ELR (cell line): ENCODE results near the gene TNIK.

Experiments
- DNase-seq: peaks from one replicate; pipeline ENCODE4 v3.0.0-alpha.2; 2015; ENCODE audit warnings: low read depth

Gene TNIK

DNA sequence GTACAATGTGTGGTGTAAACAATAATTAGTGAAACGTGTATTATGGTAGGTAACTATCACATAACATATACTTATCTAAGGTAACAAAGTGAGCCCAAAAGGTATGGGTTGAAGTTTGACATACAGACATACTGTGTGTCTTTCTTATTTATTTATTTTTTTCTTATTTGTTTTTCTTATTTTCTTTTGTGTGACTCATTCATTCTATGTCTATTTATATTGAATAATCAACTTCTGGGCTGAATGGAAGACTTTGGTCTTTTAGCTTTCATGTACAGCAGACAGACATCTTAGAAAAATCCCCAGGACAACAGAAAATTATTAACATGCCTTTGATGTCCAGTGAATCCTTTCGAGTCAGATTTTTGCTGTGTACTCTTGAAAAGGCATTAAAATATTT is 233.4 kb downstream of the TNIK start:
- DNase-seq: no peak

DNA sequence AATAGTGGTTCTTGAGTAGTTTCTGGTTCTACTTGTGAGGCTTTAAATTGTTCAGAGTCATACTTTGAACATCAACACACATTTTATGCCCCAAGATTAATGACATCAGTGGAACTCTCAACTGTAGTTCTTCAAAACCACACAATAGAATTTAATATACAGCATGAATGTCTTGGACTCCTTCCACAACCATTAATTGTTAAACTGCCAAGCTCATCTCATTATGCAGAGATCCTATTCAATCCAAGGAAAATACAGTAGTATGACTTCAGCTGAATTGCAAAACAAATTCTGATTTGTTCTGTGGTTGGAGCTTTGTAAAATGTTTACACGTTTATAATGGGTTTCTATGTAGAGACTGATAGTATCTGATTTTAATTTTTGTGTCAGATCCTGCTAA is 234.5 kb downstream of the TNIK start:
- DNase-seq: no peak

DNA sequence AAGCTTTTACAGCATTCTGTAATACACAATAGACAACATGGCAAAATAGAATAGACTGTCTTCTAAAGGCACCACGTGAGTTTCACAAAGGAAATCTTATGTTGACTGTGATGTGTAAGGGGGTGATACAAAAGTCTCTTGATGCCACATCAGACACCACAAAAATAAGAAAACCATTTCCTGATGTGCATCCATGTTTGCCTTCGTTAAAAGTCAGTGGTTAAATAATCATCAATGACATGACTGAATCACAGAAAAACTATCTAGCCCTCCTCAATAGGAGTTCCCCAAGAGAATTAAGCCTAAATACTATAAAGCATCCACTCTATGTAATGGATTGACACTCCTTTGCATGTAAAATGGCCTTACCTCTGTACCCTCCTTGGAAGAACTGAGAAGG is 235.0 kb downstream of the TNIK start:
- no peak for DNase-seq

DNA sequence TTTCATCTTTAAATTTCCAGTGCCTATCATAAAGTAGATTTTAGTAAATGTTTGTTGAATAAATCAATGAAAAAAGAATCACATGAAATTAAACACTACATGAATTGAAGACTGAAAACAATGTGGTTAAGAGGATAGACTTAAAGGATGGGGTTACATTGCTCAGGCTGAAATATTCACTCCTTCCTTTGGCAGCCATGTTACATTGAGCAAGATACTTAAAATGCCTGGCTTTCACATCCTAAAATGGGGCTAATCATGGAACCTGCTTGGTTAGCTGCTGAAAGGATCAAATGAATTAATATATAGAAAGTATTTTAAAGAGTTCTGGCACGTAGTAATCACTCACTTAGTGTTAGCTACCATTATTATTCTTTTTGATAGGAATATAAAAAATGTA is 236.8 kb downstream of the TNIK start:
- DNase-seq: no peak

DNA sequence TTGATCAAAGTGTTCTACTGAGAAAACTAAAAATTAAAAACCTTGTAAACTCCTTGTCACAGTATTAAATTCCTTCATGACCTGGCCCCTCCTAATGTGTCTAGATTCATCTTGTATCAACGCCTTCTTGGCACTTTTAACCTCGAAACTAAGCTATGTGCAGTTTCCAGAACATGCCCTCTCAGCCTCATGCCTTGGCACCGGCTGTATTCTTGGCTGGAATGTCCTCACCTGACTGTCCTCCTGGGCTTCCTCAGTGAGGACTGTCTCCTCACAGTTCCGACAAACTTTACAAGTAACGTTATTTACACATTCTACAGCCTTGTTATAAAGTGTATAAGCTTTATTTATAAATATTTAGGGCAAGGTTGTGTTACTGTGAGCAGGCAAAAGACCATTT is 237.2 kb downstream of the TNIK start:
- DNase-seq: no peak

DNA sequence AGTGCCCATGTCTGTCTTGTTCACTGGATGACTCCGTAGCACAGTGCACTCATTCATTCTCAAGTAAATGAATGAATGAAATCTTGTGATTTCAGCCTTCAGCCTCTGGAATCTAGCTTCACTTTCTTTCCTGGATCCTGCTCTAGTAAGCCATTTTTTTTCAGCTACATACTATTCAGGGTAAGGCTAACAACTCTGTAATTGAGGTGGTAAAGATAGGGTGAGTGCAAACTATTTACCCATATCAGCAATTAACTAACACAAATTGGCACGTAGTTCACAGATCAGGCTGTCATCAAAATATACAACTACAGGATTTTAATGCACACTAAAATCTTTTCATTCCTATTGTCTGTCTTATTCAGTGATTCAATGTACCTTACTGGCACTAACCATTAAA is 238.6 kb downstream of the TNIK start:
- DNase-seq: no peak

DNA sequence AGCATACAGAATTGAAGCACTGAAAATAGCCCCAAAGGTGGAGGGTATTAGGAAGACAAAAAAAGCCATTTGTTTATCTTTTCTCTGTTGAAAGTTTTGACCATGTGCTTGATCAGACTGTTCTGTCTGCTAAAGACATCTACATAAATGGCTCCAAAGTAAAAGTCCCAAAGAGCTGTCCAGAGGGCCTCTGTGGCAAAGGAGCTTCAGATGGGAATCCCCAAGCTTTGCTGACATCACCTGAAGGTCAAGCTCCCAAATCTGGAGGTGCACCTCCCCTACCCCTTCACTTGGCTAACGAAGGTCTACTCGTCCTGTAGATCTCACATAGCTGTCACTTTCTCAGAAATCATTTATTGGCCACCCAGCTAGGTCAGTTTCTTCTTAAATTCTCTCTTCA is 239.1 kb downstream of the TNIK start:
- DNase-seq: no peak

DNA sequence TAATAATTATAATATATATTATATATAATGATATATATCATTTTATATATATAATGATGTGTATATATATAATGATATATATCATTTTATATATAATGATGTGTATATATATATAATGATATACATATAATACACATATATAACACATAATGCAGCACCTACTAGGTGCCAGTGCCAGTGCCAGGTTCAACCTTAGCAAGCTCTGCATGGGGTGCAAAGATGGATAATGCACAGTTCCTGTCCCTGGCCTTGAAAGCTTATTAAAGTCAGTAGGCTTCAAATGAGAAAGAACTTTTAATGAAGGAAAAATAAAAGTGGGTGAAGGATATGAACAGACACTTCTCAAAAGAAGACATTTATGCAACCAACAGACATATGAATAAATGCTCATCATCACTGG is 240.9 kb downstream of the TNIK start:
- no peak for DNase-seq

DNA sequence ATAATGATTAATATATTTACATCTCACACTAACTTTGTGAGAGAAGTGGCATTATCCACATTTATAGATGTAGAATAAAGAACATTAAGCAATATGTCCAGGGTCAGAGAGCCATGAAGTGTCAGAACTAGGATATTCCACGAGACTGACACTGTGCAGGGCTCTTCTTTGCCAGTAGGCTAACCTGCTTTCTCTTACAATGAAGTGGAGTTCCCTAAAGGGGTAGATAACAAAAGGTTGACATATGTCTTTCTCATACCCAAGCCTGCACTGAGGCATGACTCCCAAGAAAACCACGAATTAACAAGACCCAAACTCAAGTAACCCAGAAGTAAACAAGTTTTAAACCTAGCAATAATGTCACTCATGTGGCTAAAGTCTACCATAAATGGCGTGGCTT is 242.1 kb downstream of the TNIK start:
- no peak for DNase-seq

DNA sequence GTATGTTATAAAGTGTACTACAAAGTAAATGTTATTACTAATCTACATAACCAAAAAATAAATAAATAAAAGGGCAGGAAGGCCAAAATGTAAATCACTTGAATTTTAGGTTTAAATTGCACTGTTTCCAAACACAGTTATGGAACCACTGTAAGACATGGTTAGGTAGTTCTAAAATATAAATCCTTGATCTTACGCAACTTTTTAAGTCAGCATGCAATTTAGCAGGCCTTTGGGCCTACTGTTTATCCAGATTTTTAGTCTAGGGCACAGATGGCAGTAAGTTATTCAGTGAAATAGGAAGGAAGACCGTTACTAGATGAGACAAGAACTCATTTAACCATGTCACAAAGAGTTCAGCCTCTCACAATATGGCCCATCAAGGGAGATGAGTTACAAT is 246.3 kb downstream of the TNIK start:
- no peak for DNase-seq

DNA sequence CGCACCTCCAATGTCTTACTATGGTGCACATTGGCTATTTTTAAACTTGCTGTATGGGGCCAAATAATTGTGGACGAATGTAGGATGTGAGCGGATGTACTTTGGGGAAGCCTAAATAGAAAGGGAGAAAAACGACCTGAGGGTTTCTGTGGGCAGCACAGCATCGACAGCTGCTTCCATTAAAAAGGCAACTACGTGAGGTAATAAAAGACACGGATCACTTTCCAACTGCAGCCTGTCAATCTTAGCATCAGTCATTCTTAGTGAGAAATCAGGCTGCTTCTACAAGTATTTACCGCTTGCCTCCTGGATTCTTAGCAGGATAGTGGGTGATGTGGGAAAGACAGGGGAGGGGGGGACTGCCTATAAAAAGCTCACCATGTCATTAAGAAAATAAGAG is 247.0 kb downstream of the TNIK start:
- no peak for DNase-seq

DNA sequence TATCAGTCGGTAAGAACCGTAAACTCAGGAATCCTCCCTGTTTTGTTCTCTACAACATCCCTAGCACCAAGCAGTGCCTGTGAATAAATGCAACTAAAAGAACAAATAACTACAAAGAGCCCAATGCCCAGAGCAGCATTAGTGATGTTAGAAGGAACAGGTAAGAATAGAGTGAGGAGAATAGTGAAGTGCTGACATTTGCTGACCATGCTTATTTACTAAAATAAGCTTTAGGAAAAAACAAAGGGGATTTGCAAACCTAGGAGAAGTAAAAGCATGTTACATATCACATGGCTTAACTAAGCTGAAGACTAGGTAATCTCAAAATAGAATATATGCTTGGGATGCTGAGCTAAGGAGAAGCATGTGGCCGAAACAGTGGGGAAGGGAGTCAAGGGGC is 247.6 kb downstream of the TNIK start:
- no peak for DNase-seq

DNA sequence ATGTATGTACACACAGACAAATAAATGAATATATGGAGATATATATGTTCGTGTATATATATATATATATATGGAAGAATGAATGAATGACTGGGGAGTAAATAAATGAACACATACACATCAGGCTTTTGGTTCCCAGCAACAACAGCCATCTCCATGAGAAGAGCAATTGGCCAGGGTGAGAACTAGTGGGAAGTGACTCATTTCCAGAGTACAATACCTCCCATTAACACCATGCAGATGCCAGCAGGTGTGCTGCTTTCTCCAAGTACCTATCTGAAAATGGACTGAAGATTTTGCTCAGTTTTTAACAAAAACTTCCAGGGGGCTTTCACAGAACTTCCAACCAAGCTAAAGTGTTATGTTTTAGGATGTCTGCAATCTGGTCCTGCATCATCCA is 253.9 kb downstream of the TNIK start:
- DNase-seq: no peak

DNA sequence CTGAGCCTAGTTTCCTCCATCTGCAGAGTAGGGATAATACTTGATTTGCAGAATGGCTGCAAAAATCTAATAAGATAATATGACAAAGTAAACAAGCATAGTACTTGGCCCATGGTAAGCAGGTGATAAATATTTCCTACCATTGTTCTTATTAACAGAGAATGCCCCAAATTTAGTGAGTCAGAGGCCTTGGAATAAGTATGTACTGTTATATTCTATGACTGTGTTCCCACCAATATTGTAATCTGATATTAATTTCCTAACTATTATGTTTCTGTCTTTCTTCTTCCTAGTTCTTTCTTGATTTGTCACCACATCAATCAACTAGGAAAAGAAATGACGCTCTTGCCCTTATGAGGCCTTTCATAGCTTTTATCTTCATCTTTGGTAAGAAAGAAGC is 255.3 kb downstream of the TNIK start:
- DNase-seq: no peak

DNA sequence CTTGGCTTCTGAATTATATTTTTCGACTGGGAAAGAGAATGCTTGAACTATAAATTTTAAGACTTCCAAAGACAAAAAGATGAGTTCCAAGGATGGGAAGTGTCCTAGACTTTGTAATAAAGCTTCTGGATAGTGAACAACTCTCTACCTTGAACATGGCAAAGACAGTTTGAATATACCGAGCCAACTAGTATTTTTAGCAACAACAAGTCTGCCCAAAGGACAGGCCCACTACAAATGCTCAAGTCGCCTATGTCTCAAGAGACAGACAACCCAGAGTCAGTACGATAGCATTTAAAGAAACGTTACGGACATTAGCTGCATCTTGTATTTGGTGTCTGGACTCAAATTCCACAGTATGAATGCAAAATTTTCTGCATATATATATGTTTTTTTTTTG is 258.4 kb downstream of the TNIK start:
- DNase-seq: no peak

DNA sequence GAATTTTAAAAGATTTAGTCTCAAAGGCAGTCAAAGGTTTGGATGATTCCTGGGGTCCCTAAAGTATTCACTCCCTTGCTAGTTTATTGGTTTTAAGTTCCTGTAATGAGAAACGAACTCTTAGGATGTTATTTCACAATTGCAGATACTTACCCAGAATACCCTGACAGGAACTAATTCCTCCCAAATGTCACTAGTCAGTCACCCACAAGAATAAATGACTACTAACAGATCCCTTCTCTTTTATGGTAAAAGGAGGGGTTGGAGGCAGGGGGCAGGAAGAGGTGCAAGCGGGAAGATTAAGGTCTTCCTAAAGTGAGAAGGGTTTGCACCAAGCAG is 259.5 kb downstream of the TNIK start:
- DNase-seq: no peak

DNA sequence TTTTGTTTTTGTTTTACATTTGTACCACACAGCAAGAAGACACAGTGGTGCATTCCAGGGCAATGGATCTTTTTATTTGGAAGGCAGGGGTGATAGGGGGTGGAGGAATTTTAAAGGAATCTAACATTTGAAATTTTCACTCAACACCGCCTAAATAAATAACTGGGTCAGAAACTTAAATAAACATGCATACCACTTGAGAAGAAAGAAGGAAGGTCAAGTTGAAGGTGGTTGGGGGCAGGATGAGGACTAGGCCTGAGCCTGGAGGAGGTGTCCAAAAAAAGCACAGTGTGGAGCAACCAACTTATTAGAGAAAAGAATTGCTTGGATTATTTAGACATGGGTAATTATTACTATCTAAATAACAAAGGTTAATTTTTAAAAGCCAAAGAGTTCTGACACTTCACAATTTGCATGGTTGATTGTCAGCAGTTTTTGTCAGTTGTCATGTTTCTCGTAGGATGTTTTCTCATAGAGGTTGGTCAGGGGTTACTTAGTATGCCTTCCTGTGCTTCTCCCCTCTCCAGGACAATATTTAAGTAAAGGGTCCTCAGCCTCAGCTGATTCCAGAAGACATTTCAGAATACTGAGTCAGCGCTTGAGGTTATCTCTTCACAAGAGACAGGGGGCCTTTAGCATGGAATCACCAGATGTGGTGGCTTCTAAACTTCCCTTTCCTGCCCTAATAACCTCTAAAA is 260.0 kb downstream of the TNIK start:
- DNase-seq: peak; percentile 18

DNA sequence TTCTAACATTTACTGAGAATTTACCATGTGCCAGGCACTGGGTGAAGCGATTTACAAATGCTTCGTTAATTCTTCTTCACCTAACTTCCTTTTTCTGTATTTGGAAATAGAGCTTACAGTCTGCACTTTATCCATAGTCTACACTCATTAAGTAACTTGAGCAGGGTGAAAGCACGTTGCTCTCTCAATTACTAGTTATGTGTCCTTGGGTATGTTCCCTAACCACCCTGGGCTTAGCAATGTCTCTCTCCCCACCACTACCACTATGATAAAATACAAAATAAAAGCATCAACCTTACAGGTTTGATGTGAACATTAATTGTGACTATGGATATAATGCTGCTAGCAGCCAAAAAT is 260.8 kb downstream of the TNIK start:
- DNase-seq: no peak

DNA sequence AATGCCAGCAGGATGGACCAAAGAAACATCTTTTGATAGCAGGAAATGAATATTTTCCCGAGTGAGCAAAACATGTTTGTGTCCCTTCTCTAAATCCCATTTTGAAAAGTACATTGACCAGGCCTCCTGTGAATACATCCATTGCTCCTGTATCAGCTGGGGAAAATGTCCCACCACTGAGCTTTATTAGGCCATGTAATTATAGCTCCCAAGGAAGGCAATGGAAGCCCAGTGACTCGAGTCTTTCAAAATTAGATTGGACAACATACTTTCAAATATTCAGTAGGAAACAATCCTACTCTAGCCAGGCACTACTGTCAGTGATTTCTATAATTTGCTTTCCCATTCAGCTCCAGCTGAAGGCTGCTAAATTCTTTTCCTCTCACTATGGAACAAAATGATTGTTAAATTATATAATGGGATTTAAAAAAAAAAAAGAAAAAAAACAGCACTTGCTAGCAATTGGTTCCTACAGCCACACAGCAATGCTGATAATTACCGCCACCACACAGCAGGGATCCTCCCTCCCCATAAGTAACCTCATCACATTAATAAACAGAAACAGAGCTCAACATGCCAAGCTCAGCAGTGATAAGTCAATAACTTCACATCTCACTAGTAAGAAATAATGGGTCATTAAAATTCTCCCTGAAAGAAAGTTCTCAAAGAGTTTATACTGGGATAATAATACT is 261.3 kb downstream of the TNIK start:
- DNase-seq: no peak

DNA sequence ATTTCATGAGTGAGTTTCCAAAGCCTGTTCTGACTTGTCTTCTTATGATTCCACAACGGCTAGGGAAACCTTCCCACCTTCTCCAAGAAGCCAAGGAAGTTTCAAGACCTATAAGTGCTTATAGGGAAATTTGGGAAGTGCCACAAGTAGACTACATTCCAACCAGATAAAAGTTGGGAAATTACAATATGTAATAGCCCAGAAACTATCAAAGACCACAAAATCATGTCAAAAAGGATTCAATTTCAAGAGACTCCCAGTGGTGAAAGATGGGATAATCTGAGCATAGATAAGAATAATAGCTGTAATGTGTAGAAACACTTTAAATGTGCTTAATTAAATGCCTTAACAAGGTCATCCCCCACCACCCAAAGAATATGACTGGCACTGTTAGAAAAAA is 264.5 kb downstream of the TNIK start:
- peak; percentile 28 for DNase-seq

DNA sequence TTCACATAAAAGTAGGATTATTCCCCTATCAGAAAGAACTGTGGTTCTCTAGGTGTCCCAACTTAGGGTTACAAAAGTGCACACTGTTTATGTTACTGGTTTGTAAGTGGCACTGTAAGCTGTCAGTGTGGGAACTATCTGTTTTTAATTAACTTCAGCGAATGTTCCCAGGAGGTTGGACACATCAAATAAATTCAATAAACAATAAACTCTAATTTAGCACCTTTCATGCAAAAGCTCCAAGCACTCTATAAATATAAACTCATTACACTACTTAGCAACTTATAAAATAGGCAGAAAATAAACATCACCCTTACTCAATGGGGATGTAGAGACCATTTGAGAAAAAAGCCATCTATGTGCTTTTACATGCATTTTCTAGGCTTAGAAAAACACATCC is 265.2 kb downstream of the TNIK start:
- DNase-seq: no peak

DNA sequence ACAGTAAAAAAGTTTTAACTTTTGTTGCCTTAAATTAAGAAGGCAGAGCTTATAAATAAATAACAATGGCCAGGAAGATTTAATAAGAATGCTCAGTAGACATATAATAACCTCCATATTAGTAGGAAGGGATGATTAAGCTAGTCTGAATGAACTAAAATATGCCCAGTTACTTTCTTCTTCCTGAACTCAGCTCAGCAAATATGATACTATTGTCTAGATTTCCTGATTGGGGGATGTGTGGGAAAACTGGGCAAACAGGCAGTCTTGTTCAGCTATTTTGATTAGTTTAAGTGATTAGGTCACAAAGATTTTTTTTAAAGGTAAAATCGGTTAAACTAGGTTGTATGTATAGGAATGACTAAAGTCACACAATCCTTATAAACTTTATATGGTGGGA is 266.5 kb downstream of the TNIK start:
- peak; percentile 33 for DNase-seq

DNA sequence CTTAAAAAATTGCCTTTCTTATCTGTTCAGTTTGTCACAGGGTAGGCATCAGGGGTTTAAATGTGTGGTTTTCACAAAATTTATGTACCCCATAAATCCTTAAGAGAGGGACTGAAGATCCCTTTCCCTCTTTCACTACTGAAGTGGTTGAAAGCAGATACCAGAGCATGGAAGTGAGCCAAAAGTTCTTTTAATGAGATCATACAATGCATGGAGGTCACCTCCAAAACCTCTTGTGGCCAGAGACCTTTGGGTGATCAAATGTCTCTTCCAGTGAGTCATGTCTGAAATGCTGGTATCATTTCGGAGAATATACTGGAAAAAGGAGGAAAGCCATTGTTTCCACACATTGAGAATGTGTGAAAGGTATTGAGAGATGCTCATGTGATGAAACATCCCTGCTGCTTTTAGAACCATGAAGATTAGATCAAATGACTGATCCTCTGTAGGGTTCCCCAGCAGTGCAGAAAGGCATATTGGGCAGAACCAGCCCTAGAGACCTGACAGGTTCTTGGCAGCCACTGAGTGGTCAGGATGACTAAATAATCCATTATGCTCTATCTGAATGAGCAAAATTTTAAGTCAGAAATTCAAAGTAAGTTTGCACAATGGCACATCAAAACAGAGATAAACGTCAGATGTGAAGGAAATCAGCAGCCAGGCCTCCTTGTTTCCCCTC is 267.9 kb downstream of the TNIK start:
- DNase-seq: peak; percentile 96

DNA sequence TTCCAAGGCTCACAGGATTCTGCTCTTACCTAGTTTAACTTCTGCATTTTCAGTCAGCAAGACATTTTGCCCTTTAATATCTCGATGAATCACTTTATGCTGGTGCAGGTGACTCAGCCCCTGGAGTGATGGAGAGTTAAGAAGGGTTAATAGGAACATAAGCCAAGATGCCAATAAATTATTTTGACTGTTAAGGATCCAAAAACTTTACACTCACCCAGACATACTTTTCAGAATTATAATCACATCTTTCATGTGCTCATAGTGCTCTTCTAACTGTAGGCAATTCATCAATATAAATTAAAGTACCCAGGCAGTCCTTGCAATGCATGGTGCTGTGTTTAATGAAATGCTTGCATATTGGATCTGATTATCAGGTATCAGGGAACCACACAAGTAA is 269.5 kb downstream of the TNIK start:
- DNase-seq: peak; percentile 77
